Caco-2 (cell line): ENCODE measurements around the gene DEFB128. TPM values are rescaled to one million over a fixed set of nuclear protein-coding genes. Genes with fewer than 3 reads are reported as not detected.
"Not testable (repeated sequence)": the region's sequence is repeated elsewhere in the genome, so short reads cannot be mapped to it uniquely, and the experiment has no call there.

Experiments used
- BruUV-seq: library from RNA; stranded (reverse); fragments of 400-500 nt; replicated peaks from 2 replicates; lab custom pipeline; 2021; lab: Mats Ljungman, UMichigan
- CTCF ChIA-PET: fragments of 300-600 bp; sonication (Branson Sonifier 250); formaldehyde crosslinking; loops from one replicate; lab custom pipeline; 2022; ENCODE audit warnings: antibody characterized with exemption; lab: Charles Lee
- POLR2A ChIA-PET: fragments of 300-600 bp; sonication (Branson Sonifier 250); formaldehyde crosslinking; loops from one replicate; lab custom pipeline; 2022; ENCODE audit warnings: antibody characterized with exemption; lab: Charles Lee
- DNase-seq, 2 experiments: peaks; one replicate each; pipeline versions ENCODE4 v3.0.0 to v3.0.0-alpha.2; 2020 to 2022
- H3K27me3 ChIP-seq: replicated peaks from 2 replicates; pipeline ENCODE4 v1.6.0; 2011; ENCODE audit warnings: low read length; ENCODE audit not compliant: control insufficient read depth, insufficient read depth
- H3K36me3 ChIP-seq: 2 replicates; pipeline ENCODE4 v1.5.1; 2011; ENCODE audit warnings: low read length; ENCODE audit not compliant: control insufficient read depth, insufficient read depth
- H3K4me1 ChIP-seq: fragments of 250-450 bp; sonication (Bioruptor Pico); 2 replicates; pipeline ENCODE4 v1.5.1; 2020; ENCODE audit warnings: mild to moderate bottlenecking
- H3K4me3 ChIP-seq: 2 replicates; pipeline ENCODE4 v1.5.1; 2011; ENCODE audit warnings: low read depth, mild to moderate bottlenecking, control low read depth, low read length
- H3K9me3 ChIP-seq: fragments of 250-450 bp; sonication (Bioruptor Pico); 2 replicates; pipeline ENCODE4 v1.5.1; 2020; ENCODE audit warnings: mild to moderate bottlenecking, moderate library complexity
- H3K27ac Mint-ChIP-seq: one replicate; pipeline ENCODE4 v1.8.0; 2022; ENCODE audit warnings: mixed read lengths; ENCODE audit not compliant: unreplicated experiment
- H3K27me3 Mint-ChIP-seq: one replicate; pipeline ENCODE4 v1.8.0; 2022; ENCODE audit warnings: mixed read lengths; ENCODE audit not compliant: insufficient read depth, unreplicated experiment
- H3K36me3 Mint-ChIP-seq: one replicate; pipeline ENCODE4 v1.8.0; 2022; ENCODE audit warnings: mild to moderate bottlenecking, mixed read lengths; ENCODE audit not compliant: insufficient read depth, unreplicated experiment
- H3K4me1 Mint-ChIP-seq: one replicate; pipeline ENCODE4 v1.8.0; 2022; ENCODE audit warnings: low read depth, mixed read lengths; ENCODE audit not compliant: unreplicated experiment
- H3K4me3 Mint-ChIP-seq: one replicate; pipeline ENCODE4 v1.8.0; 2022; ENCODE audit warnings: mild to moderate bottlenecking, moderate library complexity, mixed read lengths; ENCODE audit not compliant: unreplicated experiment
- H3K9me3 Mint-ChIP-seq: one replicate; pipeline ENCODE4 v1.8.0; 2022; ENCODE audit warnings: mixed read lengths; ENCODE audit not compliant: unreplicated experiment
- intact Hi-C: fragments of 100-400 bp; cut with micrococcal nuclease; formaldehyde crosslinking; loops from one replicate; pipeline ENCODE4 v1.10.0; 2022; ENCODE audit not compliant: unreplicated experiment
- total RNA-seq: library from RNA; stranded (reverse); gene quantifications from 2 replicates; pipeline ENCODE4 v1.2.3, GENCODE V29; 2022
- TF ChIP-seq, protein P1 (sequence below), 2 experiments: fragments of 200-600 bp in 1 of 2; IDR thresholded peaks; 1 replicate in 1 of 2; 2 replicates in 1 of 2; pipeline versions ENCODE4 v1.5.1 to v1.8.0; 2011 to 2022; ENCODE audit warnings: antibody characterized with exemption in 1 of 2, control low read depth in 1 of 2, inconsistent platforms in 1 of 2, low read depth in 1 of 2, low read length in 1 of 2, mild to moderate bottlenecking in 1 of 2, moderate library complexity in 1 of 2; ENCODE audit not compliant: insufficient read depth in 1 of 2, severe bottlenecking in 1 of 2, unreplicated experiment in 1 of 2

DEFB128 gene
- total RNA-seq, 1 experiment from 2014 or later, result not detected

DNA sequence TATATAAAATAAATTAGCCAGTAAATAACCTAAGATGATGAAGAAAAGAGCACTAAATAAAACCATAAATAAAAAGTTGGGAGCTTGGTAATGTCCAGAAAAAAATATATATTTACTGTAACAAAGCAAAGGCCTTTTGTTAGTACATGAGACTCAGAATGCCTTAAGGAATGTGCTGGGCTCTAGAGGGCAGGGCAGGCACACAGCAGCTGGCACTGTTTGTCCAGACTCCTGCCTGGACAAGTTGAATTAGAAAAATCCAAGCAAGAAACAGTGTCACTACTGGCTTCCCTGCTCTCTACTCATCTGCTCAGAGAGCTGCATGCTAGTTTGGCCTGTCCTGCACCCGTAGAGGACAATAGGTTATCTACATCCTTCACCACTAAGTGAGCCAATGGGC is 46.4 kb upstream of the DEFB128 start:
- peak in 1 of 2 experiments; percentile 16 for DNase-seq
- TF ChIP-seq, protein P1, sequence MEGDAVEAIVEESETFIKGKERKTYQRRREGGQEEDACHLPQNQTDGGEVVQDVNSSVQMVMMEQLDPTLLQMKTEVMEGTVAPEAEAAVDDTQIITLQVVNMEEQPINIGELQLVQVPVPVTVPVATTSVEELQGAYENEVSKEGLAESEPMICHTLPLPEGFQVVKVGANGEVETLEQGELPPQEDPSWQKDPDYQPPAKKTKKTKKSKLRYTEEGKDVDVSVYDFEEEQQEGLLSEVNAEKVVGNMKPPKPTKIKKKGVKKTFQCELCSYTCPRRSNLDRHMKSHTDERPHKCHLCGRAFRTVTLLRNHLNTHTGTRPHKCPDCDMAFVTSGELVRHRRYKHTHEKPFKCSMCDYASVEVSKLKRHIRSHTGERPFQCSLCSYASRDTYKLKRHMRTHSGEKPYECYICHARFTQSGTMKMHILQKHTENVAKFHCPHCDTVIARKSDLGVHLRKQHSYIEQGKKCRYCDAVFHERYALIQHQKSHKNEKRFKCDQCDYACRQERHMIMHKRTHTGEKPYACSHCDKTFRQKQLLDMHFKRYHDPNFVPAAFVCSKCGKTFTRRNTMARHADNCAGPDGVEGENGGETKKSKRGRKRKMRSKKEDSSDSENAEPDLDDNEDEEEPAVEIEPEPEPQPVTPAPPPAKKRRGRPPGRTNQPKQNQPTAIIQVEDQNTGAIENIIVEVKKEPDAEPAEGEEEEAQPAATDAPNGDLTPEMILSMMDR (IDR thresholded peaks at IDR 0.05; ENCODE audit: insufficient read depth in 1 of 2, low read depth in 1 of 2, low read length in 1 of 2, severe bottlenecking in 1 of 2, unreplicated experiment in 1 of 2), result peak in 1 of 2 experiments; percentile 25
- CTCF ChIA-PET, result no interaction called here
- Histone ChIP-seq H3K9me3 (no peaks in the 10 kb centered on the region; the same call in 1 of the 2 replicates), H3K27me3 (no peaks in the 10 kb centered on the region), H3K4me1 (no peaks in the 10 kb centered on the region), H3K36me3 (no peaks in the 10 kb centered on the region), H3K4me3 (no peak overlapping the region)
- no peaks in the 10 kb centered on the region for H3K27me3 Mint-ChIP-seq
- no peaks in the 10 kb centered on the region for H3K9me3 Mint-ChIP-seq
- H3K27ac Mint-ChIP-seq, result no peak overlapping the region
- no peaks in the 10 kb centered on the region for H3K36me3 Mint-ChIP-seq
- intact Hi-C loops, result loop anchor here (1.0 kb wide), 1 partner anchor 31 kb away; no protein-coding TSS in a partner anchor
- H3K4me3 Mint-ChIP-seq, result no peak overlapping the region
- no TSS peak for BruUV-seq
- POLR2A ChIA-PET, result no interaction called here
- H3K4me1 Mint-ChIP-seq, result no peaks in the 10 kb centered on the region

DNA sequence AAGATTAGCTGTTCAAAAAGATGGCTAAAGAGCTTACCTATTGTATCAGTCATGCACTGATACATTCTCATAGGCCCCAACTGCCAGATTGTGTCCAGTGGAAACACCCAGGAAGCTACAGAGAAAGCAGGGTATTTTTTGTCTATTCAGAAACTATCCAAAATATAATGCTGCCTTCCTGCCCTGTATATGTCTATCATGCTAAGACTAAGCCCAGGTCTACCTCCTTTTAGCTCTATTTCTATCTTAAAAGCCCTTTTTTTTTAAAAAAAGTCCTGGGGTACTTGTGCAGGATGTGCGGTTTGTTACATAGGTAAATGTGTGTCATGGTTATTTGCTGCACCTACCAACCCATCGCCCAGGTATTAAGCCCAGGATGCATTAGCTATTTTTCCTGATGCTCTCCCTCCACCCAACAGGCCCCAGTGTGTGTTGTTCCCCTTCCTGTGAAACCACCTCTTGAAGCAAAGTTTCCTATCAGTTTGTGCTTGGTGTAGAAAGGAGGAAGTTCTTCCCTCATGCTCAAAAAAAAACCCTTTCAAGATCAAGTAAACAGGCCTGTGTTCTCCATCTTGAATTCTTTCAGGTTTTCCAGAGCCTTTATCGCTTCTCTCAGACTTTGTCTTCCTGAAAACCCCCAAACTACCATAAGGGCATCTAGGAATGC is 38.1 kb upstream of the DEFB128 start:
- Histone ChIP-seq H3K27me3 (no peaks in the 10 kb centered on the region), H3K36me3 (no peaks in the 10 kb centered on the region), H3K4me1 (no peaks in the 10 kb centered on the region), H3K4me3 (no peak overlapping the region), H3K9me3 (no peaks in the 10 kb centered on the region; the same call in 1 of the 2 replicates)
- Mint-ChIP-seq H3K9me3 (no peaks in the 10 kb centered on the region), H3K27ac (no peak overlapping the region), H3K27me3 (peaks cover 5% of the 10 kb centered on the region), H3K4me3 (no peak overlapping the region), H3K4me1 (no peaks in the 10 kb centered on the region), H3K36me3 (no peaks in the 10 kb centered on the region)
- no TSS peak for BruUV-seq
- POLR2A ChIA-PET, result no interaction called here
- CTCF ChIA-PET, result no interaction called here
- intact Hi-C loops, result no loop called here
- TF ChIP-seq, protein P1 (IDR thresholded peaks at IDR 0.05; ENCODE audit: insufficient read depth in 1 of 2, low read depth in 1 of 2, low read length in 1 of 2, severe bottlenecking in 1 of 2, unreplicated experiment in 1 of 2), result no peak
- DNase-seq, result no peak

DNA sequence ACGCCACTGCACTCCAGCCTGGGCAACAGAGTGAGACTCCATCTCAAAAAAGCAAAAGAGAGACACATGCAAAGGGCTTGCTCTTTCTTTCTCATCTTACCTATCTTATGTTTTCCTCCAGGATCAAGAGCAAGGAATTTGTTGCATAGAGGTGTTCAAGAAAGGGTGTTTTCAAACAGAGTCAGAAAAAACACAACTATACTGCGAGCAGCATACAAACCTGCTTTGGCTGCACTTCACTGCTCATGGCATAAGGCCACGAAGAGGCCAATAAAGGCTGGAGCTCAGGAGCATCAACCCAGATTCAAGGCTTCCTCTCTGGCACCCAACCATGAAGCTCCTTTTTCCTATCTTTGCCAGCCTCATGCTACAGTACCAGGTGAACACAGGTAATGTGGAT is 37.4 kb upstream of the DEFB128 start, which contains the start of gene DEFB129:
TSS of gene DEFB129 (plus strand) at position 301 of the 400 bp plus-strand sequence. CDS start at position 332, 31 bp downstream.
- no peak within 1 kb of the TSS for H3K4me3 Mint-ChIP-seq
- TF ChIP-seq, protein P1 (IDR thresholded peaks at IDR 0.05; ENCODE audit: insufficient read depth in 1 of 2, low read depth in 1 of 2, low read length in 1 of 2, severe bottlenecking in 1 of 2, unreplicated experiment in 1 of 2), result no peak
- no peaks in the 10 kb centered on the region for H3K36me3 ChIP-seq
- no peaks in the 10 kb centered on the region for H3K9me3 Mint-ChIP-seq
- no TSS peak for BruUV-seq
- H3K4me1 Mint-ChIP-seq, result no peaks in the 10 kb centered on the region
- no peaks in the 10 kb centered on the region for H3K27me3 ChIP-seq
- no peaks in the 10 kb centered on the region; the same call in 1 of the 2 replicates for H3K9me3 ChIP-seq
- ChIA-PET POLR2A (no interaction called here), CTCF (no interaction called here)
- H3K36me3 Mint-ChIP-seq, result no peaks in the 10 kb centered on the region
- H3K27ac Mint-ChIP-seq, result no peak within 1 kb of the TSS
- no peaks in the 10 kb centered on the region for H3K4me1 ChIP-seq
- no peak within 1 kb of the TSS for H3K4me3 ChIP-seq
- peaks cover 5% of the 10 kb centered on the region for H3K27me3 Mint-ChIP-seq
- intact Hi-C loops, result no loop called here
- no peak for DNase-seq

DNA sequence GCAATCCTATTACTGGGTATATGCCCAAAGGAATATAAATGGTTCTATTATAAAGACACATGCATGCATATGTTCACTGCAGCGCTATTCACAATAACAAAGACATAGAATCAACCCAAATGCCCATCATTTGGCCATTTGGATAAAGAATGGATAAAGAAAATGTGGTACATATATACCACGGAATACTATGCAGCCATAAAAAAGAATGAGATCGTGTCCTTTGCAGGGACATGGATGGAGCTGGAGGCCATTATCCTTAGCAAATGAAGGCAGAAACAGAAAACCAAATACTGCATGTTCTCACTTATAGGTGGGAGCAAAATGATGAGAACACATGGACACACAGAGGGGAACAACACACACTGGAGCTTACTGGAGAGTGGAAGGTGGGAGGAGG is 36.4 kb upstream of the DEFB128 start:
- POLR2A ChIA-PET, H3K27ac Mint-ChIP-seq, H3K27me3 Mint-ChIP-seq, BruUV-seq, intact Hi-C loops, CTCF ChIA-PET, DNase-seq, H3K4me1 Mint-ChIP-seq, H3K4me3 ChIP-seq, H3K4me1 ChIP-seq, H3K9me3 ChIP-seq, H3K4me3 Mint-ChIP-seq, H3K36me3 ChIP-seq, H3K27me3 ChIP-seq, H3K9me3 Mint-ChIP-seq, H3K36me3 Mint-ChIP-seq: not testable (repeated sequence)
